ENCODE measurements around the gene TASOR2.

The TASOR2 gene

GRCh38 chr10:5655121-5655520 lies 29.5 kb upstream of the TASOR2 start:
- DNase-seq (ENCODE audit: low read depth, low spot score): no peak

- no peak for DNase-seq (ENCODE audit: low read depth, low spot score)
Measured at GRCh38 chr10:5656737-5657579, 27.7 kb upstream of the TASOR2 start.

GRCh38 chr10:5658871-5659618 lies 25.6 kb upstream of the TASOR2 start:
- DNase-seq (ENCODE audit: low read depth, low spot score): no peak

- no peak for DNase-seq (ENCODE audit: low read depth, low spot score)
Measured at GRCh38 chr10:5659702-5660528, 24.7 kb upstream of the TASOR2 start.

- DNase-seq (ENCODE audit: low read depth, low spot score): no peak
Measured at GRCh38 chr10:5661043-5661442, 23.6 kb upstream of the TASOR2 start.

GRCh38 chr10:5662708-5663579 lies 21.7 kb upstream of the TASOR2 start:
- no peak for DNase-seq (ENCODE audit: low read depth, low spot score)

- DNase-seq (ENCODE audit: low read depth, low spot score): no peak
Measured at GRCh38 chr10:5663692-5664427, 20.8 kb upstream of the TASOR2 start.

GRCh38 chr10:5665373-5666007 lies 19.1 kb upstream of the TASOR2 start:
- DNase-seq (ENCODE audit: low read depth, low spot score): no peak

- no peak for DNase-seq (ENCODE audit: low read depth, low spot score)
Measured at GRCh38 chr10:5666008-5666840, 18.4 kb upstream of the TASOR2 start, which contains the start of gene ASB13. Gene ASB13 (minus strand): TSS chr10:5666595. CDS start chr10:5666551, 44 bp downstream.

- DNase-seq (ENCODE audit: low read depth, low spot score): no peak
Measured at GRCh38 chr10:5666841-5667630, 17.6 kb upstream of the TASOR2 start.

GRCh38 chr10:5668429-5668828 lies 16.2 kb upstream of the TASOR2 start:
- DNase-seq (ENCODE audit: low read depth, low spot score): no peak

GRCh38 chr10:5669604-5670003 lies 15.0 kb upstream of the TASOR2 start:
- DNase-seq (ENCODE audit: low read depth, low spot score): no peak

- DNase-seq (ENCODE audit: low read depth, low spot score): no peak
Measured at GRCh38 chr10:5670662-5671375, 13.8 kb upstream of the TASOR2 start.

- no peak for DNase-seq (ENCODE audit: low read depth, low spot score)
Measured at GRCh38 chr10:5678397-5679036, 6.1 kb upstream of the TASOR2 start.

GRCh38 chr10:5679037-5679435 lies 5.6 kb upstream of the TASOR2 start:
- DNase-seq (ENCODE audit: low read depth, low spot score): no peak

- DNase-seq (ENCODE audit: low read depth, low spot score): no peak
Measured at GRCh38 chr10:5679606-5680005, 5.0 kb upstream of the TASOR2 start.

GRCh38 chr10:5681930-5682329 lies 2.7 kb upstream of the TASOR2 start:
- no peak for DNase-seq (ENCODE audit: low read depth, low spot score)

All from brain pericyte (primary cell).